Regular cardiac myocyte (primary cell): ENCODE measurements around the gene PTPRS. TPM values are rescaled to one million over a fixed set of nuclear protein-coding genes. Genes with fewer than 3 reads are reported as not detected.

Experiments
- total RNA-seq: library from RNA; depleted of rRNA; stranded (reverse); fragments of >200 nt; gene quantifications from 2 replicates; pipeline ENCODE4 v1.2.3, GENCODE V29; 2014

The PTPRS gene
- 61.7 and 89.9 TPM in 2 replicates for total RNA-seq

DNA sequence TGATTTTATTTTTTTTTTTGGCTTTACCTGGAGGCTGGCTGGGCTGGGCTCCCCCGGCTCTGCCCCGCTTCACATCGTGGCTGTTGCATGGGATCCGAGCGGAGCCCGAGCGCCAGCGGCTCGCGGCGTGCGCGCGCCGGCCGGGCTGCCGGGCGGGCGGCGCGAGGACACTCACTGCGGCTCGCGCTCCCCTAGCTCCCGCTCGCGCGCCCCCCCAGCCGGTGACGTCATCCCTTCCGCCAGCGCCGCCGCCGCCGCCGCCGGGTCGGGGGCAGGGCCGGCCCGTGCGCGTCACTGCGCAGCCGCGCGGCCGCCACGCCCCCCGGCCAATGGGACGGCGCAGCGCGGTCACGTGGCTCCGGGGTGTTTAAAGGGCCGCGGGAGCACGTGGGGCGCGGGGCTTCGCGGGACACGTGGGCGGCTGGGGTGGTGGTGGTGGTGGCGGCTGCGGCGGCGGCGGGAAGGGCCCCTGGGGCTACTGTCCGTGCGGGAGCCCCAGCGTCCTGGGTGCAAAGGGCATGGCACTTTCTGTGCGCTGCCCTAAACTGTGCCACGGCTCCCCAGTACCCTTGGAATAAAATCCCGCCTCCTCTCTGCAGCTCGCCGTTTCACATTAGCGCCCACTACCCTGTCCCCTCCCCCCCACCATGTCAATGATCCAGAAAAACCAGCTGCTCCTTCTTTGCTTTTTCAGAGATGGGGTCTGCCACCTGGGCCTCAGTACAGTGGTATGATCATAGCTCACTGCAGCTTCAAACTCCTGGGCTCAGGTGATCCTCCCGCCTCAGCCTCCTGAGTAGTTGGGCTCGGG, at the start of gene PTPRS:
Gene PTPRS (minus strand): TSS at position 176 of the 811 bp plus-strand sequence. CDS start 54,672 bp downstream, outside the sequence.

Other genes starting within 250 kb of the PTPRS start
- not detected in 2 replicates for gene ZNRF4, start 114.6 kb upstream of the PTPRS start, total RNA-seq
- gene TINCR, start 227.1 kb upstream of the PTPRS start, total RNA-seq: 0.28 TPM in 1 of 2 replicates, not detected in the other